GM19043 (cell line): ENCODE measurements around the gene TTC7B.

Source experiments
- ATAC-seq: cut with Tn5 transposase; IDR thresholded peaks from one replicate; pipeline ENCODE4 v1.9.1; 2021; ENCODE audit warnings: low read depth; ENCODE audit not compliant: unreplicated experiment

TTC7B gene

DNA sequence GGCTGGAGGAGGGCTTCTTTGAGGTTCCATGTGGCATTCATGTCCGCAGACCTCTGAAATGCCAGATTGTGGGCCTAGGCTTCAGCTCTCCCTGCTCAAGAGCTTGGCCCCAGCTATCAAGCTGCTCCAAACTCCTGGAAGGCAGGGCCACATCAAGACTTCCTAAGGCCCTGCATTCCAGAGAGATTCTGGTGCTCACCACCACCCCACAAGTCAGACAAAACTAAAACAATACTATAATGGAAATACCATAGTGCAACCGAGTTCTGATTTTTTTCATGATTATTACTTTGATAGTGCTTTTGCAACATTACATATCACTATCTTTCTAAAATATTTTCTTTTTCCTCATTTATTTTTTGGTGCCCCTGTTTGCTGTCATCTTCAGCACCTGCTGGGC lies 333.1 kb downstream of the TTC7B start:
- ATAC-seq, result no peak

- no peak for ATAC-seq
Measured at GRCh38 chr14:90475298-90475697, 340.9 kb downstream of the TTC7B start.
